ENCODE results near the gene HLA-DRA. TPM values are rescaled to one million over a fixed set of nuclear protein-coding genes. Genes with fewer than 3 reads are reported as not detected.

Gene HLA-DRA
- total and polyA plus RNA-seq, 2 of the 4 experiments (the other 2 are of a cell fraction) = not detected

GRCh38 chr6:32427934-32428474 is 11.7 kb upstream of the HLA-DRA start:
- H2BK120ac ChIP-seq (ENCODE audit: low read depth, low read length) = no peak overlapping the region
- no peak overlapping the region for H3K56ac ChIP-seq (ENCODE audit: extremely low read depth, insufficient read depth, low read length)
- H4K8ac ChIP-seq (ENCODE audit: low read depth in 2 of 2, low read length in 2 of 2) = no peak overlapping the region
- no peak for ATAC-seq (ENCODE audit: low read depth)
- DNase-seq = no peak
- H4K5ac ChIP-seq (ENCODE audit: low read depth, low read length) = no peak overlapping the region
- H4K91ac ChIP-seq (ENCODE audit: insufficient read depth, low read depth, low read length) = no peak overlapping the region
- no peaks in the 10 kb centered on the region for H3K9me3 ChIP-seq (ENCODE audit: control insufficient read depth, insufficient read depth, low read length)
- H3K23ac ChIP-seq (ENCODE audit: low read depth, low read length) = no peak overlapping the region
- H3K4me2 ChIP-seq (ENCODE audit: low read depth, low read length) = no peak overlapping the region
- no TSS peak for BruUV-seq (replicated peaks)
- intact Hi-C loops (cut with micrococcal nuclease) = no loop called here
- no peak overlapping the region for H3K18ac ChIP-seq (ENCODE audit: low read depth, low read length)
- H3K9me1 ChIP-seq (ENCODE audit: insufficient read depth, low read length) = no peaks in the 10 kb centered on the region
- H3K4ac ChIP-seq (ENCODE audit: low read depth, low read length) = no peak overlapping the region
- ChIA-PET CTCF (no interaction called here), POLR2A (ENCODE audit: unreplicated experiment) (no interaction called here)
- H3K14ac ChIP-seq (replicated peaks; ENCODE audit: low read depth, low read length) = no peak overlapping the region
- no peak overlapping the region for H2BK20ac ChIP-seq (ENCODE audit: low read depth, low read length)
- H3K36me3 ChIP-seq (ENCODE audit: control insufficient read depth, insufficient read depth, low read length) = no peaks in the 10 kb centered on the region
- 40% methylated on average over 1 of the region's 4 CpGs; no CpG with 5 or more reads in 1 of the 2 experiments for WGBS, 2 experiments (ENCODE audit: extremely low coverage in 2 of 2, insufficient read length in 1 of 2)
- H3K27me3 ChIP-seq (ENCODE audit: control insufficient read depth, insufficient read depth, low read length) = no peaks in the 10 kb centered on the region; the same call in 1 of the 2 replicates
- no peaks in the 10 kb centered on the region for H3K4me1 ChIP-seq (ENCODE audit: control insufficient read depth, insufficient read depth, low read length)
- no peak overlapping the region for H2AK5ac ChIP-seq (ENCODE audit: low read depth, low read length)
- no peaks in the 10 kb centered on the region for H4K20me1 ChIP-seq (ENCODE audit: insufficient read depth, low read length)
- H2BK15ac ChIP-seq (ENCODE audit: low read depth, low read length) = no peak overlapping the region
- dilution Hi-C loops (cut with HindIII; ENCODE audit: low sequenced_read_pairs, unreplicated experiment) = no loop called here
- no peak overlapping the region for H2AK9ac ChIP-seq (replicated peaks; ENCODE audit: low read depth, low read length, poor library complexity)
- in situ Hi-C loops (cut with MboI; ENCODE audit: low sequenced_read_pairs) = no loop called here
- no peak overlapping the region for H3K27ac ChIP-seq (ENCODE audit: insufficient read depth, low read length)
- no peak overlapping the region for H3K9ac ChIP-seq (ENCODE audit: low read depth, low read length)
- TF ChIP-seq MAZ (IDR thresholded peaks at IDR 0.05; ENCODE audit: borderline replicate concordance, low read depth, low read length) = no peak
- TF ChIP-seq MXI1 (IDR thresholded peaks at IDR 0.05; ENCODE audit: borderline replicate concordance, low read depth, low read length) = no peak
- TF ChIP-seq, protein P1, sequence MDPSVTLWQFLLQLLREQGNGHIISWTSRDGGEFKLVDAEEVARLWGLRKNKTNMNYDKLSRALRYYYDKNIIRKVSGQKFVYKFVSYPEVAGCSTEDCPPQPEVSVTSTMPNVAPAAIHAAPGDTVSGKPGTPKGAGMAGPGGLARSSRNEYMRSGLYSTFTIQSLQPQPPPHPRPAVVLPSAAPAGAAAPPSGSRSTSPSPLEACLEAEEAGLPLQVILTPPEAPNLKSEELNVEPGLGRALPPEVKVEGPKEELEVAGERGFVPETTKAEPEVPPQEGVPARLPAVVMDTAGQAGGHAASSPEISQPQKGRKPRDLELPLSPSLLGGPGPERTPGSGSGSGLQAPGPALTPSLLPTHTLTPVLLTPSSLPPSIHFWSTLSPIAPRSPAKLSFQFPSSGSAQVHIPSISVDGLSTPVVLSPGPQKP (IDR thresholded peaks at IDR 0.05; ENCODE audit: borderline replicate concordance, low read depth, low read length) = no peak
- no peak overlapping the region for H2BK5ac ChIP-seq (ENCODE audit: low read depth, low read length, poor library complexity, severe bottlenecking)
- no peak overlapping the region for H2AFZ ChIP-seq (replicated peaks; ENCODE audit: low read length, poor library complexity)
- H3K4me3 ChIP-seq (ENCODE audit: insufficient read depth, low read depth, low read length) = no peak overlapping the region
- H3K79me1 ChIP-seq (ENCODE audit: low read depth in 1 of 2, low read length in 2 of 2) = no peaks in the 10 kb centered on the region
